PFSK-1 (cell line): Measurements from ENCODE around the gene TGM2. TPM values are rescaled to one million over a fixed set of nuclear protein-coding genes. Genes with fewer than 3 reads are reported as not detected.

Experiments
- FOXP2 ChIP-seq: optimal IDR thresholded peaks from 2 replicates; pipeline ENCODE3; 2011; ENCODE audit warnings: borderline replicate concordance, control low read depth, inconsistent platforms; ENCODE audit not compliant: insufficient read depth; ENCODE audit errors: extremely low read length, extremely low read depth
- POLR2AphosphoS5 ChIP-seq: IDR thresholded peaks from 2 replicates; pipeline ENCODE4 v1.6.1; 2012; ENCODE audit warnings: low read depth, mild to moderate bottlenecking, control low read depth, low read length, moderate library complexity
- SIN3A ChIP-seq: IDR thresholded peaks from 2 replicates; pipeline ENCODE4 v1.6.1; 2012; ENCODE audit warnings: mild to moderate bottlenecking, low read length, moderate library complexity, borderline replicate concordance; ENCODE audit not compliant: insufficient read depth
- TAF1 ChIP-seq: IDR thresholded peaks from 2 replicates; pipeline ENCODE4 v1.6.1; 2012; ENCODE audit warnings: low read length, control low read depth, borderline replicate concordance; ENCODE audit not compliant: insufficient read depth
- polyA plus RNA-seq: library from polyadenylated mRNA; unstranded; fragments of >200 nt; gene quantifications from one replicate; pipeline ENCODE4 v1.2.1, GENCODE V29; 2012; ENCODE audit warnings: low read depth, missing spikeins; ENCODE audit not compliant: insufficient read length
- TF ChIP-seq, protein P1 (sequence below), 2 experiments: IDR thresholded peaks; 2 replicates each; pipeline versions ENCODE4 v1.6.1 to v1.8.0; 2011 to 2012; ENCODE audit warnings: low read depth in 2 of 2, low read length in 2 of 2, control low read depth in 1 of 2, inconsistent platforms in 1 of 2, mild to moderate bottlenecking in 1 of 2, moderate library complexity in 1 of 2; ENCODE audit not compliant: insufficient read depth in 1 of 2

Gene TGM2
- 0.72 TPM for polyA plus RNA-seq

DNA sequence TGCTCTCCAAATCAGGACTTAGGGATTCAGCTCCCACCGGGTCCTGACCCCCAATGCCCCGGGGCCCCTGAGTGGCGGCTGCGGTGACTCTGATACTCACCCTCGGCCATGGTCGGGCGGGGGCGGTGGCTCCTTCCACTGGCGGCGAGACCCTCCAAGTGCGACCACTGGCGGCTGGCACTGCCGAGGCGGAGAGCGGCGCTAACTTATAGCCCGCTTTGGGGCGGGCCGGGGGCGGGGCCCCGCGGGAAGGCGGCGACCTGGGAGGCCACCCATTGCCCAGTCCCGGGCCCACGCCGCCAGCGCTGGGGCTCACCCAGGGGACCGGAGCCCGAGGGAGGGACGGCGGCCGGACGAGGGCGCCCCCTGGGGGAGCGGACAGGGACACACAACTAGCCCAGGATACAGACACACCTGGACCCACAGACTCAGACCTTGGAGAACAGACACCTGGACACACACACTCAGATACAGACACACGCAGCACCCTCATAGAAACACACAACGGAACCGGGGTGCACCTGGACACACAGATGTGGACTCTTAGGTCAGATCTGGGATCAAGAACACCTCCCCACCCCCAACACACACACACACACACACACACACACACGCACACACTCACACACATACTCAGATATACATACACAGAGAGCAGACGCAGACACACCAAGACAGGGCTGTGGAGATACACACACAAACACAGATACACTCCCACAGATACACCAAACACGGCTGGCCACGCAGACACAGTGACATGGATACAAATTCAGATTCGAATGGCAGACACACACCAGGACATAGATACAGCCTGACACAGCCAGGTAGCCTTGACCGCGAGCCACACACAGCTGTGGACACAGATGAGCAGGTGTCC is at the start of gene TGM2:
Gene TGM2, minus strand, starts transcription at position 182 of the 877 bp plus-strand sequence. Its CDS starts 72 bp downstream, at position 110.
- TF ChIP-seq FOXP2, result peak; percentile 35
- no peak for TF ChIP-seq SIN3A
- TF ChIP-seq, protein P1, sequence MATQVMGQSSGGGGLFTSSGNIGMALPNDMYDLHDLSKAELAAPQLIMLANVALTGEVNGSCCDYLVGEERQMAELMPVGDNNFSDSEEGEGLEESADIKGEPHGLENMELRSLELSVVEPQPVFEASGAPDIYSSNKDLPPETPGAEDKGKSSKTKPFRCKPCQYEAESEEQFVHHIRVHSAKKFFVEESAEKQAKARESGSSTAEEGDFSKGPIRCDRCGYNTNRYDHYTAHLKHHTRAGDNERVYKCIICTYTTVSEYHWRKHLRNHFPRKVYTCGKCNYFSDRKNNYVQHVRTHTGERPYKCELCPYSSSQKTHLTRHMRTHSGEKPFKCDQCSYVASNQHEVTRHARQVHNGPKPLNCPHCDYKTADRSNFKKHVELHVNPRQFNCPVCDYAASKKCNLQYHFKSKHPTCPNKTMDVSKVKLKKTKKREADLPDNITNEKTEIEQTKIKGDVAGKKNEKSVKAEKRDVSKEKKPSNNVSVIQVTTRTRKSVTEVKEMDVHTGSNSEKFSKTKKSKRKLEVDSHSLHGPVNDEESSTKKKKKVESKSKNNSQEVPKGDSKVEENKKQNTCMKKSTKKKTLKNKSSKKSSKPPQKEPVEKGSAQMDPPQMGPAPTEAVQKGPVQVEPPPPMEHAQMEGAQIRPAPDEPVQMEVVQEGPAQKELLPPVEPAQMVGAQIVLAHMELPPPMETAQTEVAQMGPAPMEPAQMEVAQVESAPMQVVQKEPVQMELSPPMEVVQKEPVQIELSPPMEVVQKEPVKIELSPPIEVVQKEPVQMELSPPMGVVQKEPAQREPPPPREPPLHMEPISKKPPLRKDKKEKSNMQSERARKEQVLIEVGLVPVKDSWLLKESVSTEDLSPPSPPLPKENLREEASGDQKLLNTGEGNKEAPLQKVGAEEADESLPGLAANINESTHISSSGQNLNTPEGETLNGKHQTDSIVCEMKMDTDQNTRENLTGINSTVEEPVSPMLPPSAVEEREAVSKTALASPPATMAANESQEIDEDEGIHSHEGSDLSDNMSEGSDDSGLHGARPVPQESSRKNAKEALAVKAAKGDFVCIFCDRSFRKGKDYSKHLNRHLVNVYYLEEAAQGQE (IDR thresholded peaks at IDR 0.05; ENCODE audit: insufficient read depth in 1 of 2, low read depth in 2 of 2, low read length in 2 of 2), result no peak

DNA sequence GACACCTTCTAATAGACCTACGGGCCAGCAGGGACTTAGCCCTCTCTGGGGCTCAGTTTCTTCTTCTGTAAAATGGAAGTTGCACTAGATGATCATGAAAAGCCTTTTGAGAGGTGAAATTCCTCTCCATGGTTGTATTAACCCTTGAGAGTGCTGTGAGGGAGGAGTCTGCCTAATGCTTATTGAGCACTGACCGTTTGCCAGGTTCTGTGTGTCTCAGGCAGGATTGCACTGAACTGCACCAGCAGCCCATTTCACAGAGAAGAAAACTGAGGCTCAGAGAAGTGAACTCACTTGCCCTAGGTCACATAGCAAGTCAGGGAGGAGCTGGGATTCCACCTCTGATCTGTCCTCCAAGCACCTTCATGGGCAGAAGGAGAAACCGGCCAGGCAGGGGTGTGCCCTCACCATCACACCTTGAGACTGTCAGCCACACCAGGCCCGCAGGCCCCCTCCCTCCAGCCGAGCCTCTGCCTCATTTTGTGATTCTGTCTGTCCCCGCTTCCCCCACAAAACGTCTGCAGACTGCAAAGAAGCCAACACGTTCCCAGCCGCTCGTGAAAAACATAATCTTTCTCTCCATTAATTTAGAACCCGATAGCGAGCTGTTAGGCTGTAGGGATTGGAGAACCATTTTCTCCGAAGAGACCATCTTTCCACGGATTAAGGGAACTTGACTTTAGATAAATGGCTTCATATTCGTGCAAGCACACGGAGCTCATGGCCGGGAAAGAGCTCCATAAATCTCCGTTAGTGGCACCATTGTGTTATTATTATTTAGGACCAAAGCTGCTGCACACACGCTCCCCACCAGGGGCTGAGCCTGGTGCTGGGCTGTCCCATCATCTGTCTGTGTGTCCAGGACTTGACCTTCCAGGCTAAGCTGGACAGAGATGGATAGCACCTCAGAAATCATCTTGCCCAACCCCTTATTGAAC is 49.5 kb upstream of the TGM2 start:
- TF ChIP-seq FOXP2, result no peak
- no peak for TF ChIP-seq TAF1
- TF ChIP-seq POLR2AphosphoS5, result no peak
- no peak for TF ChIP-seq SIN3A
- TF ChIP-seq, protein P1 (IDR thresholded peaks at IDR 0.05; ENCODE audit: insufficient read depth in 1 of 2, low read depth in 2 of 2, low read length in 2 of 2), result no peak

DNA sequence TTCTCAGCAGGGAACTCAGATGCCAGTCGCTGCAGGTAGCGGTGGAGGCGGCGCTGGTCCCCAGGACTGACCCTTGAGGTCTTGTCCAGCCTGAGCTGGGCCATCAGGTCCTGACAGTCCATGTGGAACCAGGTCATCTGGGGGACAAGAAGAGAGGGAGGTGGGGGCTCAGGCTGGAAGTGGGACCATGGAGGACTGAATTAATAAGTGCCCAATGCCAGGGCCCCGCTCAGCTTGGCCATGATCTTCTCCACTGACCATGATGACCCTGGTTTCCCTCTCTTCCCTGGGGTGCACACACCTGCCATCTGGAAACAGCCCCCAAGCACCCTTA is 48.5 kb upstream of the TGM2 start:
- TF ChIP-seq TAF1, result no peak
- no peak for TF ChIP-seq SIN3A
- TF ChIP-seq, protein P1 (IDR thresholded peaks at IDR 0.05; ENCODE audit: insufficient read depth in 1 of 2, low read depth in 2 of 2, low read length in 2 of 2), result no peak
- no peak for TF ChIP-seq FOXP2
- TF ChIP-seq POLR2AphosphoS5, result no peak

DNA sequence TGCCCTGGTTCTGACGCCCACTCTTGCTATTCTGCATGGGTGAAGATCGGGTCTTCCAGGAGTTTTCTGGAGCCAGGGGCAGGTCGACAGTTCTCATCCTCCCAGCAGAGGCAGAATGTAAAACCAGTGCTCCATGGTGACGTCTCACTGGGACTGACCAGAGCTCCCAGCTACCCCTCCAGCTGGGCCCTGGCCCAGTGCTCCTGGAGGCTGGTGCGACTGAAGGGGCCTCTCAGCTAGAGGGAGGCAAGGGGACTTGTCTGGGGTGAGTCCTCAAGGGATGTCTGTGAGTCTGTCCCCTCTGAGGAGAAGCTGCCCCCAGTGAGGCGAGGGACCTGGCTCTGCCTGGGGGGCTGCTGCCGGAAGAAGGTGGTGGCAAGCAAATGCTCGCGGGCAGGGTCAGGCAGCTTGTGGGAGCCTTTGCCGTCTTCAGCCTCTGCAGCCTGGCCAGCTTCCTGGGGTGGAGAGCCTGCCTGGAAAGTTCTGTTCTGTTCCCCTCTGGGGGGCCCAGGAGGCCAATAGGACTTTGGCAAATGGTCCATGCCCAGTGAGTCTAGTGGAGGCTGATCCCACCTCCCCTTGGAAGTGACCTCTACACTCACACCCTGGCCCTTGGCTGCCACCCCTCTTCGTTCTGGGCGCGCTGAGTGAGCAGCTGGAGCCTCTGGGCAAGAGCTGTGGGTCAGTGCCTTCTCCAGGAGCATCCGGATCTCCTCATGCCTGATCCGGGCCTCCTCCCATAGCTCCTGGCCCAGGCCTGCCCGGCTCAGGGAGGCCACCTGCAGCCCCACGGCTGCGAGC is 47.9 kb upstream of the TGM2 start:
- no peak for TF ChIP-seq TAF1
- TF ChIP-seq FOXP2, result no peak
- no peak for TF ChIP-seq SIN3A
- TF ChIP-seq, protein P1 (IDR thresholded peaks at IDR 0.05; ENCODE audit: insufficient read depth in 1 of 2, low read depth in 2 of 2, low read length in 2 of 2), result no peak
- TF ChIP-seq POLR2AphosphoS5, result no peak
